ENCODE results near the gene DRD1. TPM values are rescaled to one million over a fixed set of nuclear protein-coding genes. Genes with fewer than 3 reads are reported as not detected.
"Not testable (repeated sequence)": the region's sequence is repeated elsewhere in the genome, so short reads cannot be mapped to it uniquely, and the experiment has no call there.

DRD1 gene
- total and polyA plus RNA-seq, 2 experiments from 2014 or later: 0.11 to 0.14 TPM

DNA sequence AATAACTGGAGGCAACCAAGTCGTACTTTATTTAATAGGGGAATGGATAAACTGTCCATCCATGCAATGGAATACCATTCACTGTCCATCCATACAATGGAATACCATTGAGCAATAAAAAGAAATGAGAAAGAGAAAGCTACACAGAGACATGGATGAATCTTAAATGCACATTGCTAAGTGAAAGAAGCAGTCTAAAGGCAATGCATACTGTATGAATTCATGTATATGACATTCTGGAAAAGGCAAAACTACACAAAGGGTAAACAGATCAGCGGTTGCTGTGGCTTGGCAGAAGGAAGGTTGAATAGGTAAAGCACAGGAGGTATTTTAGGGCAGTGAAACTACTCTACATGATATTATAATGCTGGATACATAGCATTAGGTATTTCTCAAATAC, 16.2 kb downstream of the DRD1 start (continued):
- TF ChIP-seq, protein P1, sequence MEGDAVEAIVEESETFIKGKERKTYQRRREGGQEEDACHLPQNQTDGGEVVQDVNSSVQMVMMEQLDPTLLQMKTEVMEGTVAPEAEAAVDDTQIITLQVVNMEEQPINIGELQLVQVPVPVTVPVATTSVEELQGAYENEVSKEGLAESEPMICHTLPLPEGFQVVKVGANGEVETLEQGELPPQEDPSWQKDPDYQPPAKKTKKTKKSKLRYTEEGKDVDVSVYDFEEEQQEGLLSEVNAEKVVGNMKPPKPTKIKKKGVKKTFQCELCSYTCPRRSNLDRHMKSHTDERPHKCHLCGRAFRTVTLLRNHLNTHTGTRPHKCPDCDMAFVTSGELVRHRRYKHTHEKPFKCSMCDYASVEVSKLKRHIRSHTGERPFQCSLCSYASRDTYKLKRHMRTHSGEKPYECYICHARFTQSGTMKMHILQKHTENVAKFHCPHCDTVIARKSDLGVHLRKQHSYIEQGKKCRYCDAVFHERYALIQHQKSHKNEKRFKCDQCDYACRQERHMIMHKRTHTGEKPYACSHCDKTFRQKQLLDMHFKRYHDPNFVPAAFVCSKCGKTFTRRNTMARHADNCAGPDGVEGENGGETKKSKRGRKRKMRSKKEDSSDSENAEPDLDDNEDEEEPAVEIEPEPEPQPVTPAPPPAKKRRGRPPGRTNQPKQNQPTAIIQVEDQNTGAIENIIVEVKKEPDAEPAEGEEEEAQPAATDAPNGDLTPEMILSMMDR (conservative IDR thresholded peaks at IDR 0.05; ENCODE audit: low read depth in 2 of 2): no peak
- TF ChIP-seq NANOG (IDR thresholded peaks at IDR 0.05; ENCODE audit: borderline replicate concordance) (no peak), ZNF462 (CRISPR knock-in tag; IDR thresholded peaks at IDR 0.05) (no peak), CREB1 (CRISPR knock-in tag; IDR thresholded peaks at IDR 0.05; ENCODE audit: low read depth) (no peak), ZNF114 (CRISPR knock-in tag; IDR thresholded peaks at IDR 0.05) (no peak)

DNA sequence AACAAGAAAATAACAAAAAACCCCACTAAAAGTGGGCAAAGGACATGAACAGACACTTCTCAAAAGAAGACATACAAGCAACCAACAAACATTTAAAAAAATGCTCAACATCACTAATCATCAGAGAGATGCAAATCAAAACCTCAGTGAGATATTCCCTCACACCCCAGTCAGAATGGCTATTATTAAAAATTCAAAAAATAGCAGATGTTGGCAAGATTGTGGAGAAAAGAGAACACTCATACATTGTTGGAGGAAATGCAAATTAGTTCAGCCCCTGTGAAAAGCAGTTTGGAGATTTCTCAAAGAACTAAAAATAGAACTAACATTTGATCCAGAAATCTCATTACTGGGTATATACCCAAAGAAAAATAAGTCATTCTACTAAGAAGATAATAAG, 19.4 kb downstream of the DRD1 start:
- H3K27ac ChIP-seq (ENCODE audit: low read depth); H3F3A ChIP-seq (replicated peaks; ENCODE audit: low read depth); H3K9me3 Mint-ChIP-seq; H2AFZ ChIP-seq; H3K79me2 ChIP-seq (replicated peaks; ENCODE audit: insufficient read depth); H3K9me2 ChIP-seq (ENCODE audit: insufficient read depth); H3K36me3 Mint-ChIP-seq (ENCODE audit: low read depth); H3K27ac Mint-ChIP-seq; H3K36me3 ChIP-seq (ENCODE audit: insufficient read depth); H4K20me1 ChIP-seq (replicated peaks; ENCODE audit: insufficient read depth); ATAC-seq; H3K4me3 ChIP-seq; H3K4me3 Mint-ChIP-seq; H3K27me3 ChIP-seq (ENCODE audit: insufficient read depth); H3K4me2 ChIP-seq; DNase-seq (ENCODE audit: low spot score); H3K27me3 Mint-ChIP-seq (ENCODE audit: insufficient read depth, low read depth, poor library complexity): not testable (repeated sequence)
- peaks cover 11% of the 10 kb centered on the region; the same call in 1 of the 2 replicates for H3K4me1 ChIP-seq (ENCODE audit: insufficient read depth)
- H3K4me1 Mint-ChIP-seq: peaks cover 11% of the 10 kb centered on the region; the same call in 2 of the 3 replicates
